Activated CD4-positive, alpha-beta T cell treated with anti-CD3 and anti-CD28 coated beads, Interleukin-2, amount 10 ng/mL, durations not matched to agents 7 days and 5 days (primary cell): ENCODE results near the gene ISCA2. TPM values are rescaled to one million over a fixed set of nuclear protein-coding genes. Genes with fewer than 3 reads are reported as not detected.
A peak's percentile ranks its signal among the peaks of the same experiment; 100 is the strongest.

Experiments
- CTCF ChIA-PET: fragments of 350-600 bp; sonication (Branson Sonifier 250); formaldehyde crosslinking; loops from one replicate; lab custom pipeline; 2021; ENCODE audit warnings: antibody characterized with exemption; lab: Charles Lee
- POLR2A ChIA-PET: fragments of 350-600 bp; sonication (Branson Sonifier 250); formaldehyde crosslinking; loops from one replicate; lab custom pipeline; 2021; ENCODE audit warnings: antibody characterized with exemption; lab: Charles Lee
- DNase-seq: peaks from one replicate; pipeline ENCODE4 v3.0.0-alpha.2; 2020
- H3K27ac Mint-ChIP-seq: one replicate; pipeline ENCODE4 v1.8.0; 2021; ENCODE audit warnings: mild to moderate bottlenecking, moderate library complexity, mixed read lengths
- H3K27me3 Mint-ChIP-seq: one replicate; pipeline ENCODE4 v1.8.0; 2021; ENCODE audit warnings: mixed read lengths
- H3K36me3 Mint-ChIP-seq: one replicate; pipeline ENCODE4 v1.8.0; 2021; ENCODE audit warnings: low read depth, mixed read lengths
- H3K4me1 Mint-ChIP-seq: one replicate; pipeline ENCODE4 v1.8.0; 2021; ENCODE audit warnings: mixed read lengths
- H3K4me3 Mint-ChIP-seq: one replicate; pipeline ENCODE4 v1.8.0; 2021; ENCODE audit warnings: mild to moderate bottlenecking, moderate library complexity, mixed read lengths
- H3K9me3 Mint-ChIP-seq: one replicate; pipeline ENCODE4 v1.8.0; 2021; ENCODE audit warnings: mixed read lengths
- total RNA-seq, 2 experiments: library from RNA; stranded (reverse); gene quantifications; one replicate each; pipeline ENCODE4 v1.2.3, GENCODE V29; 2021

ISCA2 gene
- total RNA-seq, 2 experiments from 2014 or later: 30.1 to 30.4 TPM

- no peak for DNase-seq
- Mint-ChIP-seq H3K4me3 (no peak overlapping the region), H3K36me3 (peaks cover 5% of the 10 kb centered on the region), H3K9me3 (no peaks in the 10 kb centered on the region), H3K27ac (no peak overlapping the region), H3K27me3 (no peaks in the 10 kb centered on the region), H3K4me1 (peaks cover 31% of the 10 kb centered on the region)
- ChIA-PET CTCF (interaction anchor here (0.6 to 1.2 kb wide), 3 partner anchors 11 to 493 kb away, joined by 3 to 4 read pairs (median 3); no protein-coding TSS in a partner anchor), POLR2A (no interaction called here)
Measured at GRCh38 chr14:74490486-74490885, 3.1 kb upstream of the ISCA2 start.

GRCh38 chr14:74491956-74492775, 1.4 kb upstream of the ISCA2 start:
- Mint-ChIP-seq H3K27ac (no peak overlapping the region), H3K4me1 (peaks cover 37% of the 10 kb centered on the region), H3K36me3 (peaks cover 5% of the 10 kb centered on the region), H3K9me3 (no peaks in the 10 kb centered on the region), H3K27me3 (no peaks in the 10 kb centered on the region), H3K4me3 (no peak overlapping the region)
- peak; percentile 22 for DNase-seq
- POLR2A ChIA-PET: no interaction called here
- CTCF ChIA-PET: interaction anchor here (1.2 kb wide), 1 partner anchor 11 kb away, joined by 3 read pairs; no protein-coding TSS in a partner anchor

- no peak within 1 kb of the TSS for H3K27ac Mint-ChIP-seq
- CTCF ChIA-PET: interaction anchor here (0.7 to 1.2 kb wide), 4 partner anchors 10 to 33 kb away, joined by 3 read pairs; no protein-coding TSS in a partner anchor
- H3K27me3 Mint-ChIP-seq: no peaks in the 10 kb centered on the region
- DNase-seq: no peak
- POLR2A ChIA-PET: interaction anchor here (0.6 kb wide), 1 partner anchor 1443 kb away, joined by 3 read pairs; no protein-coding TSS in a partner anchor
- H3K4me3 Mint-ChIP-seq: no peak within 1 kb of the TSS
- peaks cover 33% of the 10 kb centered on the region for H3K4me1 Mint-ChIP-seq
- peaks cover 5% of the 10 kb centered on the region for H3K36me3 Mint-ChIP-seq
- no peaks in the 10 kb centered on the region for H3K9me3 Mint-ChIP-seq
Measured at GRCh38 chr14:74492776-74493342, 706 bp upstream of the ISCA2 start, which contains the start of gene NPC2. Gene NPC2 (minus strand): TSS chr14:74493305. CDS start chr14:74493274, 31 bp downstream.

DNA sequence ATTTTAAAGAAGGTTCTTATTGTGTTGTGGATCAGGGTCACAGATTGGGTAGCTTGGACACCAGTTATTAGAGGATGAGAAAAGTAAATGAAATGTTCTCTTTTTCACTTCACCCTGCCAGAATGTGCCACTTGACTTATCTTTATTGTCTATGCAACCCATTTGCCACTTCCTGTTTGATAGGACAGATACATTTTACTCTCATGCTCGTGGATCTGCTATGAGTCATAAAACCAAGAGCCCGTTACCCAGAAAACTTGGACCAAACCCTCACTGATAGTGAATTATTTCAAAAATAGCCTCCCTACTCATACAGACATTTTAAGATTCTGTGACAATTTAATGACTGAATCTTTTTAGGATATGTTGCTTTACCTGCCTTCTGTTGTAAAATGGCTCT, 1.8 kb downstream of the ISCA2 start:
- DNase-seq: no peak
- no peaks in the 10 kb centered on the region for H3K9me3 Mint-ChIP-seq
- H3K27me3 Mint-ChIP-seq: no peaks in the 10 kb centered on the region
- ChIA-PET CTCF (no interaction called here), POLR2A (no interaction called here)
- H3K27ac Mint-ChIP-seq: no peak overlapping the region
- H3K4me1 Mint-ChIP-seq: peaks cover 22% of the 10 kb centered on the region
- no peak overlapping the region for H3K4me3 Mint-ChIP-seq
- H3K36me3 Mint-ChIP-seq: peaks cover 5% of the 10 kb centered on the region

DNA sequence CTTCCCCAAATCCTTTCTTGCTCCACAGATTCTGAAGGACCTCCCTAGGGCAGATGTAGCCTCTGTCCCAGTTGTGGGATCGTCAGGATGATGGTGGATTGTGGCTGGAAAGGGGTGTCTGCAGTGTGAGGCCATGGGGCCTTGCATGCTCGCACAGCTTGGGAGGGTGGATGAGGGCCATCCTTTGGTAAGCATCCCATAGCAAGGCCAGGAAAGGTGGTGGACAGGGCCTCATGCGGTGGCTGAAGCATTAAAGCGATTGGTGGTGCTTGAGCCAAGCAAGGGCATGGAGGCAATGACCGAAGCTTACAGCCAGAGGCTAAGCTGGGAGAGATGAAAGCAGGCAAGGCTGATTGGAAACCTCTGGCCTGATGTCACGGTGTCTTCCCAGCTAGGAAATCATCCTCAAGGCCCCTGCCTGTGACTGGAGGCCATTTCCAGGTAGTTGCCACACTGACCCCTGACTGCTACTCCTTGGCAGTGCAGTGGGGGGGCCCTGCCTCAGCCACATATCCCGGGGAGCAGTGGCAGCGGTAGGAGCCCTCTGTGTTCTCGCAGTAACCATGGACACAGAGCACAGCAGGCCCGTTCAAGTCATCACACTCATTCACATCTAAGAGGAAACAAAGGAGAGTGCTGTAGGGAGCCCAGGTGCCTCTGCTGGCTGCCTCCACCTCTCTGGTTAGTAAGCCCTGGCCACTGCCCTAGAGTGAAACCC, 7.0 kb downstream of the ISCA2 start:
- no peak overlapping the region for H3K27ac Mint-ChIP-seq
- ChIA-PET POLR2A (no interaction called here), CTCF (interaction anchor here (1.5 kb wide), 1 partner anchor 118 kb away, joined by 6 read pairs; no protein-coding TSS in a partner anchor)
- no peaks in the 10 kb centered on the region for H3K27me3 Mint-ChIP-seq
- no peak overlapping the region for H3K4me3 Mint-ChIP-seq
- no peaks in the 10 kb centered on the region for H3K9me3 Mint-ChIP-seq
- peaks cover 14% of the 10 kb centered on the region for H3K4me1 Mint-ChIP-seq
- no peaks in the 10 kb centered on the region for H3K36me3 Mint-ChIP-seq
- DNase-seq: no peak

GRCh38 chr14:74501135-74501614, 7.6 kb downstream of the ISCA2 start:
- Mint-ChIP-seq H3K36me3 (no peaks in the 10 kb centered on the region), H3K9me3 (no peaks in the 10 kb centered on the region), H3K4me1 (peaks cover 10% of the 10 kb centered on the region), H3K27ac (no peak overlapping the region), H3K4me3 (no peak overlapping the region), H3K27me3 (no peaks in the 10 kb centered on the region)
- CTCF ChIA-PET: no interaction called here
- no peak for DNase-seq
- POLR2A ChIA-PET: no interaction called here

DNA sequence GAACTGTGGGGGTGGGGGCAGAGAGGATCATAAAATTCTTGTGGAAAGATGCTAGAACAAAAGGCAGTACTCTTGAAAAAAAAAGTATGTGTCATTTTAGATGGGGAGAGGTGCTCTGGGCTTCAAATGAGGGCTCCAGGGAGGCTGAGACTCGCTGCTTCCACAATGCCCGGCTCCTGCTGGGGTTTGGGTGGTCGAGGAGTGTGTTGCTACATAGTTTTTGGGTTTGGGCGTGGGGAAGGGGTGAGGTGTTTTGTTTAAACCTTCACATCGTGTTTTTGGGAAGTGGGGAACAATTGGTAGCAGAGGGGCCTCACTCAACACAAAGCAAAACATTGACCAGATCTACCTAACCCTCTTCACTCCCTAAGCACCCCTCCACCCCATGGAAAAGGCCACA, 8.1 kb downstream of the ISCA2 start:
- CTCF ChIA-PET: interaction anchor here (1.5 kb wide), 1 partner anchor 9 kb away, joined by 3 read pairs; no protein-coding TSS in a partner anchor
- H3K4me3 Mint-ChIP-seq: no peak overlapping the region
- H3K27ac Mint-ChIP-seq: no peak overlapping the region

DNA sequence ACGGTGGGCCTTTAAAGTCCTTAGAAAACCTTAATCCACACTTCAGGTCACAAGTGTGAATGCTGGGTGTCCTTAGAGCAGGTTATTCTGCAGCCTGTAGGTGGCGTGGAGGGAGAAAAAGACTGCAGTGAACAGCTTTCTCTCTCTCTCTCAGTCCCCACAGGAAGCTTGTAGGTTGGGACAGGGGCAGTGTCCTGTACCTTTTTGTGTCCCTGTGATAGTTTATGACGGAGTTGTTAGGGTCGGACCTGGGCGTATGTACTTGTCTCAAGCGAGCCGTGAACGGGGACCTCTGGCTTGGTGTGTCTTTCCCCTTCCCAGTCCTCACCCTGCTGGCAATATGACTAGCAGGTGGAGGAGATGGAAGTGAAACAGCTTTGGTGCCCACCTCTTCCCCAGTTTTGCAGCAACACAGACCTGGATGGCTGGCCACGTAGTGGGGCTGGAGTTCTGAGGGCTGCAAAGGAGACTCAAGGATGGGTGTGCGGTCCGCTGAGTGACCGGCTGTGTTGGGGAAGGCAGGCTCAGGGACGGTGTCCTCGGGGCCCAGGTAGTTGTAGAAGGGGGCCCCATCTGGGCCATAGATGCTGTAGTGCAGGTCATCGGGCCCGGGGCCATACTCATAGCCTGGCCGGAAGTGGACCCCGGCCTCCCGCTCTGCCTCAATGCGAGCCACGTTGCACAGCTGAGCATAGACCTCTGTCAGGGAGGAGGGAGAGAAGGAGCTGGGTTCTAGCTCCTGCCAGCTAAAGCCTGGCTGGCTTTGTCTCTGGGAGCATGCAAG, 8.9 kb downstream of the ISCA2 start:
- Mint-ChIP-seq H3K4me1 (peaks cover 8% of the 10 kb centered on the region), H3K36me3 (no peaks in the 10 kb centered on the region), H3K9me3 (no peaks in the 10 kb centered on the region), H3K27me3 (peaks cover 2% of the 10 kb centered on the region), H3K4me3 (no peak overlapping the region), H3K27ac (no peak overlapping the region)
- ChIA-PET POLR2A (no interaction called here), CTCF (interaction anchor here (1.0 to 1.5 kb wide), 3 partner anchors 8 to 110 kb away, joined by 3 read pairs; partner anchors contain the start of genes ISCA2, LTBP2 and NPC2)
- peak; percentile 22 for DNase-seq

More for the DNA sequence above, 8.1 kb downstream of the ISCA2 start:
- no peaks in the 10 kb centered on the region for H3K27me3 Mint-ChIP-seq
- DNase-seq: no peak
- POLR2A ChIA-PET: no interaction called here
- H3K4me1 Mint-ChIP-seq: peaks cover 8% of the 10 kb centered on the region
- H3K9me3 Mint-ChIP-seq: no peaks in the 10 kb centered on the region
- no peaks in the 10 kb centered on the region for H3K36me3 Mint-ChIP-seq

DNA sequence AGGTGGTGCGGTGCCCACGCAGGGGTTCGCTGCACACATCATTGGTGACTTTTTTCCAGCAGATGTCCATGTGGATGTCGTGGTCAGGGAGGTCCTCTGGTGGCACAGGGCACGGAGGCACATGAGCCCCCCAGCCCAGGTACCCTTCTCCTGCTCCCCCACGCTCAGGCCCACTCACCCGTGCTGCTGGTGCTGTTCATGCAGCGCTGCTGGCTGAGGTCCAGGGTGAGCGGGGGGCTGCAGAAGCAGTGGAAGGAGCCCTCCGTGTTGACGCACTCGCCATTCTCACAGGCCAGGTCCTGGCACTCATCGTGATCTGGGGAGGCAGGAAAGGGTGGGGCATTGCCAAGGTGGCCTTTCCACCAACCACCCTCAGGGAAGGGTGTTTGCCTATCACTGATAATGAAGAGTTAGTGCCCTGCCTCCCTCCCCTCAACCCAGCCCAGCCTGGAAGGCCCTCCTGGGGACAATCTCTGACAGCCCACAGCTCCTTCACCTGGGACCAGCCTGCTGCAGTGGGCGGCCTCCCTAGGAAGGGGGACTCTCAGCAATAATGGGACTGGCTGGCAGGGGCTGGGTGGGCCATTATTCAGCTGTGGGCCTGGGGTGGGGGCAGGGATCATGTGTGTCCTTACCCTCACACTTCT, 9.8 kb downstream of the ISCA2 start:
- H3K9me3 Mint-ChIP-seq: no peaks in the 10 kb centered on the region
- peaks cover 8% of the 10 kb centered on the region for H3K4me1 Mint-ChIP-seq
- H3K27ac Mint-ChIP-seq: no peak overlapping the region
- POLR2A ChIA-PET: no interaction called here
- no peaks in the 10 kb centered on the region for H3K36me3 Mint-ChIP-seq
- peaks cover 3% of the 10 kb centered on the region for H3K27me3 Mint-ChIP-seq
- H3K4me3 Mint-ChIP-seq: no peak overlapping the region
- no peak for DNase-seq
- CTCF ChIA-PET: interaction anchor here (1.0 to 1.5 kb wide), 3 partner anchors 7 to 109 kb away, joined by 3 read pairs; partner anchors contain the start of genes ISCA2, LTBP2 and NPC2

GRCh38 chr14:74503938-74504335, 10.4 kb downstream of the ISCA2 start:
- H3K27ac Mint-ChIP-seq: no peak overlapping the region
- no peak for DNase-seq
- H3K27me3 Mint-ChIP-seq: peaks cover 3% of the 10 kb centered on the region
- H3K9me3 Mint-ChIP-seq: no peaks in the 10 kb centered on the region
- peaks cover 8% of the 10 kb centered on the region for H3K4me1 Mint-ChIP-seq
- H3K4me3 Mint-ChIP-seq: no peak overlapping the region
- no peaks in the 10 kb centered on the region for H3K36me3 Mint-ChIP-seq
- ChIA-PET CTCF (no interaction called here), POLR2A (no interaction called here)

GRCh38 chr14:74504412-74504811, 10.8 kb downstream of the ISCA2 start:
- ChIA-PET CTCF (no interaction called here), POLR2A (no interaction called here)
- no peak for DNase-seq

More at GRCh38 chr14:74504412-74504811, 10.8 kb downstream of the ISCA2 start:
- H3K36me3 Mint-ChIP-seq: no peaks in the 10 kb centered on the region
- H3K27me3 Mint-ChIP-seq: peaks cover 3% of the 10 kb centered on the region
- H3K4me1 Mint-ChIP-seq: peaks cover 8% of the 10 kb centered on the region
- H3K27ac Mint-ChIP-seq: no peak overlapping the region
- H3K9me3 Mint-ChIP-seq: no peaks in the 10 kb centered on the region
- H3K4me3 Mint-ChIP-seq: no peak overlapping the region
